T-helper 1 cell (primary cell): Measurements from ENCODE around the gene TYW3.
A peak's percentile ranks its signal among the peaks of the same experiment; 100 is the strongest.
"Not testable (repeated sequence)": the region's sequence is repeated elsewhere in the genome, so short reads cannot be mapped to it uniquely, and the experiment has no call there.

Experiments used
- DNase-seq, 5 donors: peaks; one replicate each; pipeline ENCODE4 v3.0.0-alpha.2; 2012 to 2020

The TYW3 gene

DNA sequence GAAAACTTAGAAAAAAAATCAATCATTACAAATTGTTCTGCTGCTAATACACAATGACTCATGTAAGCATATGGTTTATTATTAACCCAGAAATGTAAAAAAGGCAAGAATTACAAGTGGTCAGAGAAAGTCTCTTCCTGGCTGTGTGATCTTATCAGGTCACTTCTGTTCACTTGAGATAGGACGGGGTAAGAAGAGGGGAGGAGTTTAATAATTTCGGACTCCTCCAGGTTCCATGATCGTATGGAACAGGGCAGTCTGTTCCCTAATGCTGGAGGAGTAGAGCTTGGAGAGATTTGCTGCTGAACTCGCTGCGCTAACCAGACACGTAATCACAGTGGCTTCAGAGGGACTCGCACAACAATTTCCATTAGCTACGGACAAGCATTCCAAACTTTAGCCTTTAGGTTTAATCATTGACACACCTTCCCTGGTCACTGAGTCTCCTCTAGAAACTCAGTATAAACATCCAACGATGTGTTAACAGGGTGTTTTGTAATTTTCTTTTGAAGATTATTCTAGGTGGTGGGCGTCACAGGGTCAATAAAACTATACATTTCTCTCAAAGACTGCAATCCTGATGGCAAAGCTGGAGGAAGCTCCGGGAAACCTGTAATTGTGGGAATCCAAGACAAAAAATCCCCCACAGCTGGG is 1.4 kb upstream of the TYW3 start:
- DNase-seq = no peak

DNA sequence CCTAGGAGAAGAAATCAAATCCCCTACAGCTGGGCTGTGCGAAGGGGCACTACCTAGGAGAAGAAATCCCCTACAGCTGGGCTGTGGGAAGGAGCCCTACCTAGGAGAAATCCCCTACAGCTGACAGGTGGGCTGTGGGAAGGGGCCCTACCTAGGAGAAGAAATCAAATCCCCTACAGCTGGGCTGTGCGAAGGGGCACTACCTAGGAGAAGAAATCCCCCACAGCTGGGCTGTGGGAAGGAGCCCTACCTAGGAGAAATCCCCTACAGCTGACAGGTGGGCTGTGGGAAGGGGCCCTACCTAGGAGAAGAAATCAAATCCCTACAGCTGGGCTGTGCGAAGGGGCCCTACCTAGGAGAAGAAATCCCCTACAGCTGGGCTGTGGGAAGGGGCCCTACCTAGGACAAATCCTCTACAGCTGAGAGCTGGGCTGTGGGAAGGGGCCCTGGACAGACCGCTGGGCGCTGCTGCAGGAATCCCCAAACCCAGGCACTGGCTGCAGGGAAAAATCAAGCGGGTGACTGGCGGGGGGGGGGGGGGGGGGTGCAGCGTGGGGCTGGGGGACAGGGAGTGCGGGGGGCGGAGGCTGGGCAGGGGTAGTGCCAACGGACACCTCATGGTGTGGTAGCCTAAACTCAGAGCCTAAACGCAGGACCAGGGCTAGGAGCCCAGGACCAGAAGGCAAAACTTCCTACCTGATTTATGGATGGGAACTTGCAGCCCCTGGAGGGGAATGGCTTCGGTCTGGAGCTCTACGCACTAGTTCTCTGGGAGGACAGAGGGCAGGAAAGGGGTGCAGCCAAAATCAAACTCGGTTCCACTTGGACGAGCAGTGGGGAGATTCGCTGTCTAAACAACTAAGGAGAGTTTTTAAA is 643 bp upstream of the TYW3 start:
- not testable (repeated sequence) for DNase-seq

DNA sequence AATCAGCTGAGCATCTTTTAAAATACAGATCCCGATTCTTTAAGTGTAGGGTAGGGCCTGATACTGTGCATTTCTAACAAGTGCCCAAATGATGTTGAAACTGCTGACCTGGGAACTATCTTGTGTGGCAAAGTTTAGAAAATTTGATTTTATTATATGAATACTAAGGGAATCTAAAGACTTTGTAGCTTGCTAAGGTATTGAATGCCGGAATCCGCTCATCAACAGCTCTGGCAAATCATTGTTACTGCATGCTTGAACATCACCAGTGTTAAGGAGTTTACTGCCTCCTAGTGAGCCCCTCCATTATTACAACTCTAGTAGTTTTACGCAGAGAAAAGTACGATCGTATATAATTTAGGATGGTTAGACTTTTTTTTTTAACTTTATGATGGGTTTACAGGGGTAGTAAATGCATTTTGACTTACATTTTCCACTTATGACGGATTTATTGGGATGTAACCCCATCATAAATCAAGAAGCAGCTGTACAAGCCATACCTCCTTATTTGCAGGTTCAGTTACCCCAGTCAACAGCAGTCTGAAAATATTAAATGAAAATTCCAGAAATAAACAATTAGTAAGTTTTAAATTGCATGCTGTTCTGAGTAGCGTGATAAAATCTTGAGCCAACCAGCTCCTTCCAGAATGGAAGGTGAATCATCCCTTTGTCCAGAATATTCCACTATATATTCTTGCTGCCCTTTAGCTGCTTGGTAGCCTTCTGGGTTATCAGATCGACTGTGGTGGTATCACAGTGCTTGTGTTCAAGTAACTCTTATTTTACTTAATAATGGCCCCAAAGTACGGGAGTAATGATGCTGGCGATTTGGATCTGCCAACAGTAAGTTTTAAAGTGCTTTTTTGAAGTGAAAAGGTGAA is 892 bp downstream of the TYW3 start:
- DNase-seq = peak in 4 of 5 donors; percentile 8 to 81 (median 32)

DNA sequence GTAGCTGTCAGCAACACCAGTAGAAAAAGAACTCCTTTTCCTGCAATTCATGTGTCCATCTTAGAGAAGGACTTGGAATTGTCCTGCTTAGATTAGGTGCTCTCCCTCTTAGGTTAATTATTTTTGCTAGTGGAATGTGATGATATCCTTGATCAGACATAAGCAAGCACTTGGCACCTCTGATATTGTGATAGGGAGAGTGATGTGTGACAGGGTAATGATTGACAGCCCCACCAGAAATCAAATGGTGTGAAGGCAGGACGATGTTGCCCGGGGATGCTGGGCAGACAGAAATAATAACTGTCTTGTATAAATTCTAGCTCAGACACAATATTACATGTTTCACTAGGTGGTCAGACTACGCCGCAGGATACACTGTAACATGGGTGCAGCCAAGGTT is 4.4 kb downstream of the TYW3 start:
- no peak for DNase-seq

DNA sequence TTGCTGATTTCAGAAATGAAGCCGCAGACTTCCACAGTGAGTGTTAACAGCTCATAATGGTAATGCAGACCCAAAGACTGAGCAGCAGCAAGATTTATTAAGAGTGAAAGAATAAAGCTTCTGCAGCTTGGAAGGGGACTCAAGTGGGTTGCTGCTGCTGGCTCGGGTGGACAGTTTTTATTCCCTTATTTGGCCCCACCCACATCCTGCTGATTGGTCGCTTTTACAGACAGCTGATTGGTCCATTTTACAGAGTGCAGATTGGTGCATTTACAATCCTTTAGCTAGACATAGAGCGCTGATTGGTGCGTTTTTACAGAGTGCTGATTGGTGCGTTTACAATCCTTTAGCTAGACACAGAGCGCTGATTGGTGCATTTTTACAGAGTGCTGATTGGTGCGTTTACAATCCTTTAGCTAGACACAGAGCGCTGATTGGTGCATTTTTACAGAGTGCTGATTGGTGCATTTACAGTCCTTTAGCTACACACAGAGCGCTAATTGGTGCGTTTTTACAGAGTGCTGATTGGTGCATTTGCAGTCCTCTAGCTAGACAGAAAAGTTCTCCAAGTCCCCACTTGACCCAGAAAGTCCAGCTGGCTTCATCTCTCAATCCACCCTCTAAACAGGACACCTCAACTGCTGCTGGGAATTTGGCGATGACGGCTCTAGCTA is 7.5 kb downstream of the TYW3 start:
- DNase-seq = not testable (repeated sequence)

DNA sequence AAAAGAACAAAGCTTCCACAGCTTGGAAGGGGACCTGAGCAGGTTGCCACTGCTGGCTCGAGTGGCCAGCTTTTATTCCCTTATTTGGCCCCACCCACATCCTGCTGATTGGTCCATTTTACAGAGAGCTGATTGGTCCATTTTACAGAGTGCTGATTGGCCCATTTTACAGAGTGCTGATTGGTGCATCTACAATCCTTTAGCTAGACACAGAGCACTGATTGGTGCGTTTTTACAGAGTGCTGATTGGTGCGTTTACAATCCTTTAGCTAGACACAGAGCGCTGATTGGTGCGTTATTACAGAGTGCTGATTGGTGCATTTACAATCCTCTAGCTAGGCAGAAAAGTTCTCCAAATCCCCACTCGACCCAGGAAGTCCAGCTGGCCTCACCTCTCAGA is 12.3 kb downstream of the TYW3 start:
- not testable (repeated sequence) for DNase-seq

DNA sequence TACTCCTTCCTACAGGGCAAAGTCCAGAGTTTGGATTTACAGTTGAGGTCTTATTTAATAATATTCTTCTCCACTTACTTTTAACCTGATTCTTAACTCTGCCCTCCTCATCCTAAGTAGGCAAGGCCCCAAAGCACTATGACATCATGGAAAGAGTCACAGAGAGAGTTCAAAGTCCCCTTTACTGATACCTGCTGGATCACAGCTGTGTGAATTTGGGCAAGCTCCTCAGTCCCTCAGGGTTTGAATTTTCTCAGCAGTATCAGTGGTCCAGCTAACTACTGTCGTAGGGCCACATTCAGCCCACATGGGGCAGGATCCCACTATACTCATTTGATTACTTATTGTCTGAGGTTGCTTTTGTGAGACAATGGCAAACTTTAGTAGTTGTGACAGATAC is 16.0 kb downstream of the TYW3 start:
- DNase-seq = no peak

DNA sequence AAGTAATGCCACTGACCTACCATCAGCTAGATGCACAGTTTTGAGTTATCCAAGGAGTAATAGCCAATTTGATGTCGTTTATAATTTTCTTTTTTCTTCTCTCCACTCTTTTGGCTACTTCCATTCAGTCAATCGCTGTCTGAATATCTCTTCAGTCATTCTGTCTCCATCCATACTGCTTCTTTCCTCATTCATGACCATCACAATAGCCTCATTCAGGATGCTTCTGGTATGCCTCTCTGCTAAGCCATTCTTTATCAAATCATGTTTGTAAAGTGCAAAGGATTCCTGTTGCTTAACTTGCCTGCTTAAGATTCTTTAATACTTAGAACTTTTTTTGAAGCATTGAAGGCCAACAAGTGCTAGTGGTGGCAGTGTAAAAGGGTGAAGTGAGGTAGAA is 20.2 kb downstream of the TYW3 start:
- no peak for DNase-seq

DNA sequence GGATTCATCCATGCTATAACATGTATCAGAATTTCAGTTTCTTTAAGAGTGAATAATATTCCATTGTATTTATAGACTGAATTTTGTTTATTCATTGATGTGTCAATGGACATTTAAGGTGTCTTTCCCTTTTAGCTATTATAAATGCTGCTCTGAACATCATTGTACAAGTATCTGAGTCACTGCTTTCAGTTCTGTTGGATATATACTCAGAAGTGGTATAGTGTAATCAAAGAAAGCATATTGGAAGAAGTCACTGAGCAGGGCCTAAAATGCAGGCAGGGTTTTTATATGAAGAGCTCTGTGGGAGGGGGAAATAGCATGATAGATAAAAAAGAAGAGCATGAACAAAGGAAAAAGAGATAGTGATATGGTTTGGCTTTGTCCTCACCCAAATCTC is 22.5 kb downstream of the TYW3 start:
- DNase-seq = no peak

DNA sequence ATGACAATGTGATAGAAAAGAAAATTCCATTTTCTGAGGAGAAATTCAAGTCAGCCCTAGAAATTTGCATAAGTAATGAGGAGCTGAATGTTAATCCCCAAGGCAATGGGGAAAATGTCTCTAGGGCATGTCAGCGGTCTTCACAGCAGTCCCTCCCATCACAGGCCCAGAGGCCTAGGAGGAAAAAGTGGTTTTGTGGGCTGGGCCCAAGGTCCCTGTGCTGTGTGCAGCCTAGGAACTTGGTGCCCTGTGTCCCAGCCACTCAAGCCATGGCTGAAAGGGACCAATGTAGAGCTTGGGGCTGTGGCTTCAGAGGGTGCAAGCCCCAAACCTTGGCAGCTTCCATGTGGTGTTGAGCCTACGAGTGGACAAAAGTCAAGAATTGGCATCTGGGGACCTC is 23.7 kb downstream of the TYW3 start:
- not testable (repeated sequence) for DNase-seq

DNA sequence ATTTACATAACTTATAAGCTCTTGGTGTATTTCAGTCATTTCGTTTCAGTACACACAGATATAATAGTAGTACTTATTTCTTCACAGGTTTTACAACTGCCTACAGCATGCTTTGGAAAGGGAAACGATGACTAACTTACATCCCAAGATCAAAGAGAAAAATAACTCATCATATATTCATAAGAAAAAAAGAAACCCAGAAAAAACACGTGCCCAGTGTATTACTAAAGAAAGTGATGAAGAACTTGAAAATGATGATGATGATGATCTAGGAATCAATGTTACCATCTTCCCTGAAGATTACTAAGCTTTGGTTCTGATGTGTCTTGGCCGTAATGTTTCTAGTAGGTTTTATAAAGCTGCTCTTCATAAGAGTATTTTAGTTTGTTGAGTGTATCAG is 30.9 kb downstream of the TYW3 start:
- DNase-seq = peak in 1 of 5 donors; percentile 45

DNA sequence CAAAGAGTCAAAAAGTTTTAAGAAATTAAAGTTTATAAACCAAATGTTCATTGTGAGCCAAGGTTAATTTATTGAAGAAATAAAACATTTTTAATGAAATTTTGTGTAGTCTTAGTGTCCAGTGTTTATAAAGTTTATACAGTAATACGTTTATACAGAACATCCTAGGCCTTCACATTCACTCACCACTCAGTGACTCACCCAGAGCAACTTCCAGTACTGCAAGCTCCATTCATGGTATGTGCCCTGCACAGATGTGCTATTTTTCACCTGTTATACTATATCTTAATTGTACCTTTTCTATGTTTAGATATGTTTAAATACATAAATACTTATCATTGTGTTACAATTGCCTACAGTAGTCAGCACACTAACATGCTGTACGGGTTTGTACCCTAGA is 33.6 kb downstream of the TYW3 start:
- no peak for DNase-seq

DNA sequence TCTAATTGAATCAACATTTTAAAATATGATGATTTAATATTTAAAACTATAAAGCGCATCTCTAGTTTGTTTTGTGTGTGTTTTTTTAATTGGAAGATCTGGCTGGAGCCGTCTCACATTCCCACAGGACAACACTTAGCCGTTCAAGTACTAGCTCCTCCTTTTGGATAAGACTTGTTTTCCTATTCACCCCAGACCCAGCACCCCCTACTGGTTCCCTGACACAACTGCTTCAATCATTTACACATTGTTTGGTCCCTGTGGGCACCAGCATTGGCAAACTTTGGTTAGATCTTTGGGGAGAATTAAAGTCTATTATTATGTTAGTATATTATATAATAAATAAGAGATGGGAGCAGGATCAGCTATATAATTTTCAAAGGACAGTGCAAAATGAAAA is 34.5 kb downstream of the TYW3 start:
- no peak for DNase-seq

DNA sequence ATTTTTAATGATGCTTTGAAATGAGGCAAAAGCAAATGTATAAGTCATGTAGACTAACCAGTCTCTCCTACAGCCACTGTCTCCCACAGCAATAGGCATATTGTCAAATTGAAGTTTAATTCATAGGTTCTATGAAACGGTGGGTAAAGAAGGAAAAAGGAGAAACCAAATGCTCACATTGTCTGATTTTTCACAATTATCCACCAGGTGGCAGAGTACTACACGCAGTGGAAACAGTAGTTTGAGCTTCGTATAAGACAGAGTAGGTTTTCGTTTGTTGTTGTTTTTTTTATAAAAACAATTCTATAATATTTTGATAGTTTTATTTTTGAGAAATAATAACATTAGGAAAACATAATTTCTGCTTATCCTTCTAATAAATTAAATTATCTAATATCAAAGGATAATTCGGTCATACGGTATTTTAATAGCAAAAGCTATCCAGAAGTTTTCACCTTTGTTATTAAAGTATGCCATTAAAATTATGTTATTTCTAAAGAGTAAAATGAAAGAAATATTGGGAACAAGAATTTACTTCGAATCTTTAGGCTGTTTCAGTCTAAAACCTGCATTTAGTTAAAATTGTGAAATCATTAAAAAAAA is 39.1 kb downstream of the TYW3 start:
- peak in 2 of 5 donors; percentile 3 to 24 for DNase-seq

DNA sequence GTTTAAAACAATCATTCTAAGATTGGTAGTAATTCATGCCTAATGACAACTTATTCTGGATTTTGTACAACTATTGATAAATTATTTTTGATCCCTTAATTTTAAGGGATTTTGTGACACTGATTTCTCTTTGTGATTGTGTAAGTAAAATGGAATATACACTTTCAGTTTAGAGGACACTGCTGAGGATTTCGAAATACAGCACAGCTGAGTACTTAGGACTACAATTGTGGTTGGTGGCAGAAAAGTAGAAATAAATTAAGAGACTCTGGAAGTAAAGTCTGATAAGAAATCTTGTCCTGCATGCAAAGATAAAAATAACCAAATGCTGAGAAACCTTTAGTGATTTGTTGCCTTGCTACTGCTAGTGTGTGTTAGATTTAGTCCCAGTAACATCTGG is 40.0 kb downstream of the TYW3 start:
- DNase-seq = no peak

DNA sequence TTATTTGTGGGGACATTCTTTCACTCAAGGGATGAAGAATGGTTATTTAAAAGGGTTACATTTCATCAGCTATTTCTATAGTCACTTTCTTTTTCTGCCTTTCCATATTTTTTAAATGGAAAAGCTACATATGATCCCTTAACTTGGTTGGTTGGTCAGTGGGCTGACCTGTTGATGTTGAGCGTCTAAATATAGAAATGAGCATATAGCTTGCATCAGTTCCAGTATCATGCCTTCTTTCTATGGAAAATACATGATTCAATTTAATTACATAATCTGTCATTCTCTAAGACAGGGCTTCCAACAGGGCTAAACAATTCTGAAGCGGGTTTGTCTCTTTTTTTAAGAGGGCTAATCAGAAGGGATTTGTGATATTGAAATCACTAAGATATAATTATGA is 40.6 kb downstream of the TYW3 start:
- DNase-seq = no peak

DNA sequence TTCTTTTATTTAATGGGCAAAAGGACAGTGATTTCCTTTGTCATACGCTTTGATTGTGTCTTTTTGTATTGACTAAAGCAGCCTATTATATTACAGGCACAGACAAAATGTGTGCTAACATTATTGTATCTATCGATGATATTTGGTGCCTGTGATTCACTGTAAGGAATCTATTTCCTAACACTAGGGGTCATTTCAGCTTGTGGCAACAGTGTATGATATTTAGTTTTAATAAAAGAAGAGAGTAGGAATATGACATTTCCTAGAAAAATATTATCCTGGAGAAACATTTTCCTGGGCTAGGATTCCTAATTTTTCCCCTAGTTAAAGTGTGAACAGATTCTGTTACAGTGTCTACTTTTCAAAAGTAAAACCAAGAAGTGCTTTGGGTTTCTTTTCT is 42.8 kb downstream of the TYW3 start:
- no peak for DNase-seq

DNA sequence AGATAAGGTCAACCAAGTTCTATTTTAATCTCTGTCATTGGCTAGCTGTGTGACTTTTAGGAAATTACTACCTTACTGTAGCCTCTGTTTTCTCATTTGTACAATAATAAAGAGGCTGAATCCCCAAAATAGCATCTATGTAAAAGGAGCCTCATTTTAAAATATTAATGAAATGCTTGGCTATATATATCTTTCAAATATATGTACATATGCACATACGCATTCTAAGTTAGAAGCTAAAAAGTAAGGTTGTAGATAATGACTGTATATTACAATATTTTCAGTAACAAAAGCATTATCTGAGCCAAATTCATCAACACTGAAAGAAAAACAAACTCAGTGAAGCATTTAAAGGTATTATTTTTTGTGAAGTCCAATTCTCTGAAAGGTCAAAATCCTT is 44.6 kb downstream of the TYW3 start:
- DNase-seq = no peak

DNA sequence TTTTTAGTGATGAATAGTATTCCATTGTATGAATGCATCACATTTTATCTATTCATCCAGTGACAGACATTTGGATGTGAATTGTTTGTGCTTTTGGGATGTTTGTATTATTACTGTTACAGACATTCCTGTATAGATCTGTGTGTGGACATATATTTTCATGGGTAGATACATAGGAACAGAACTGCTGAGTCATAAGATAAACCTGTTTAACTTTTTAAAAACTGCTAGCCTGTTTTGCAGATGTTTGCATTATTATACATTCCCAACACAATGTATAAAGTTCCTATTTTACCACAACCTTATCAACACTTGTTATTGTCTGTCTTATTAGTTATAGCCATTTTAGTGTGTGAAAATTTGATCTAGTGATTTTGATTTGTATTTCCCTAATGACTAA is 46.8 kb downstream of the TYW3 start:
- DNase-seq = no peak

DNA sequence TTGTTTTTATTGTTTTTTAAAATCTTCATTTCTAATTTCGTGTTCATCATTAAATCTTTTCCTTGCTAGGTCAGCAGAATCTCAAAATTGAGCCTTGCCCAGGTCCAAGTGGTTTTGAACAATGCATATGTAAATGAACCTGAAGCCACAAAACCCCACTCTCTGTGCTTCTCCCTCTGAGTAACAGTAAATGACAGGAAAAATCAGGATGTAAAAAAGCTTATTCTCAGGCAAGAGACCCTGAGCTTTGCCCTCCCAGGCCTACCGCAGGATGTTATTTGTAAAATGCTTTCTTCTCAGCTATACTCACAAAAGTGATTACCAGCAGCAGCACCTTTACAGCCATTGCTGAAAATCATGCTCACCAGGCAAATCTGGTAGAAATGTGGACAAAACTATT is 47.6 kb downstream of the TYW3 start:
- no peak for DNase-seq

DNA sequence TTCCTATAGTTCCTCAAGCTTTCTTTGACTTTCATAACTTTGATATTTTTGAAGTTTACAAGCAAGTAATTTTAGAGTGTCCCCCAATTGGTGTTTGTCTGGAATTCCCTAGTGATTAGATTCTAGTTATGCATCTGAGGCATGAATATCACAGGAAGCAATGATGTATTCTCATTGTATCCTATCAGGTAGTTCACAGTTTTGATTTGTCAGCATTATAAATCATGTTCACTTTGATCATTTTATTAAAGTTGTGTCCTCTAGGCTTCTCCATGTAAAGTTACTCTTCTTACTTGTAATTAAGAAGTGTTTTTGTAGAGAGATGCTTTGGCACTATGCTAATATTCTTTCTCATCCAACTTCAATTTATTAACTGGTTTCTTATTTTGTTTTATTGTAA is 53.0 kb downstream of the TYW3 start:
- DNase-seq = no peak

DNA sequence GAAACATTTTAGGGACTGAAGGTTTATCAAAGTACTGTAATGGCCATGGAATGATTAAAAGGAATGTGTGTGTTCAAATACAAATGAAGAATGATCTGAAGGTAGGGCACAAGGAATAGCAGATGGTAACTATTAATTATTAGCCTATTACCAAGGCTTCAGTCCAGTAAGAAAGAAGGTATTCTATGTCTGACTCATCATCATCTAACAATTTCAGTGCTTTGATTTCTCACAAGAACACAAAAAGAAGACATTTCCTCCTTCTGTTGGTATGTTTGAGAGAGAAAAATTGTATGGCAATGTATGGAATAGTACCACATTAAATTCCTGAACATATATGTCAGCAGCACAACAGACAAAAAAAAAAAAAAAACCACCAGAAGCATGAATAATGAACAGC is 57.5 kb downstream of the TYW3 start:
- no peak for DNase-seq
